HG03064 (cell line): ENCODE results near the gene SMPD3.

Experiments used
- ATAC-seq: cut with Tn5 transposase; IDR thresholded peaks from one replicate; pipeline ENCODE4 v1.9.1; 2021; ENCODE audit warnings: low read depth; ENCODE audit not compliant: unreplicated experiment

The SMPD3 gene

DNA sequence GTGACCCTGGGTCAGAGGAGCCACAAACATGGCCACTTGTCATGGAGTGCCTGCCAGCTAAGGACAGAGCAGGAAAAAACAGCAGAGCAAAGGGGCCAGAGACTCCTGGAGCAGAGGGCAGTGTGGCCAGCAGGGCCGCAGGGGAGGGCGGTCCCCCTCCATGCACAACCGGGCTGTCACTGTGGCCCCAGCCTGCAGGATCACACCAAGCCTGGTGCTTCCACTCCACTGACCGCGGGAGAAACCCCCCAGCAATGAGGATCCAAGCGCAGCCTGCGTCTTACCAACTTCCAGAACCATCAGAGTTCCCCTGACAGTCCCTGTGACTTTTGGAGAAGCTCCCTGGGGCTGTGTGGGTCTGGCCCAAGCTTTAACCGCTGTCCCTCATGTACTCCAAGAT lies 75.5 kb downstream of the SMPD3 start:
- no peak for ATAC-seq

DNA sequence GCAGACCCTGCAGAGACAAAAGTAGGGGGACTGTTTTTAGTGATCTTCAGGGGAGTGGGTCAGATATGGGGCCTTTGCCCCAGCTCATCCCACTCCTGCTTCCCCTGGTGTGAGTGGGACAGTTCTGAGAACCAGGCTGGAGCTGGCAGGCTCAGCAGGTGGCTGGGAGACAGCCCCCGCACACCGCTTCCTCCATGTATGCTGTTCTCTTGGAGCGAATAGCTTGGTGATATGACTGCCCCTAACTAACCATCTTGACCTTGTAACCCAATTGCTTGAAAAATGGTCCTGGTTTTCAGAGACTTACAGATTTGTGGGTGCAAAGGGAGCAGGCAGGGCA lies 76.0 kb downstream of the SMPD3 start:
- ATAC-seq, result no peak

DNA sequence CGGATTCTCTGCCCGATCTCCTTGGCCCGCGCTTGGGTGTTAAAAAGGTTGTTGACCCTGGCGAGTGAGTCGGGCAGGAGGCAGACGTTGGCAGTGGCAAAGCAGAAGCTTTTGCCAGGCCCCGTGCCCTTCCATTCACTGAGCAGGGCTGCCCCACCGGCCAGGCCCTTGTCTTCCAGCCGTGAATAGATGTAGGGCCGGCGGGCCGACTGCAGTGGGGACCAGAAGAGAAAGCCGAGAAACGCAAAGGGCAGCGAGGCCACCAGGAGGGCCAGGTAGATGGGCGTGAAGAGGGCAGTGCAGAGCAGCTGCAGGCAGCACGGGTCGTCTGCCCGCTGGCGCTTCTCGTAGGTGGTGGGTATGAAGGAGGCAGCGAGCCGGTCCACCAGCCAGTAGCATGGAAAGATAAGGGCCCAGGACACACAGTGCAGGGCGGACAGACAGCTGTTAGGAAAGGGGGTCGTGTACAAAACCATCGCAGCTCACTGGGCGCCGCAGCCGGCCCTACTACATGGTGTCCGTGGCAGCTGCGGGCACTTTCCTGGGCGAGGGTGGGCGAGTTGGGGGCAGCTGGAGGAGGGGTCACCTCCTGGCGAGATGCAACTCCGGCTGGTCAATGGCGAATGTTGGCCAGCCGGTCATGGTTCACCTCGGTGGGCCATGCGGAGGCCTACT lies 76.5 kb downstream of the SMPD3 start:
- no peak for ATAC-seq

DNA sequence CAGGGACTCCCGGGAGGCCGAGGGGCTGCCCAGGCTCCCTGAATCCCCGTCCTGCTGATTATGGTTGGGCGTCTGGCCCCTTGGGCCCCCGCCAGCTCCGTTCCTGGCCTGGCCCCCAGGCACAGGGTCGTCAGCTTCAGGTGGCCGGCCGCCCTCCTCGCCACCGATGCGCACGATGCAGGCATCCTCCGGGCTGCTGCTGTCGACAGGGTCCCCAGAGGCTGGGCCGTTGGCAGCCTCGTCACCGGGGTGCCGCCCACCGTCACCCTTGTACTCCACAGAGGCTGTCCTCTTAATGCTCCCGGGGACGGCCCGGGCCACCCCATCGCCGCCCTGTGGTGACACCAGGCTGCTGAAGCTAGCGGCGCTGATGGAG lies 77.0 kb downstream of the SMPD3 start:
- ATAC-seq, result no peak

DNA sequence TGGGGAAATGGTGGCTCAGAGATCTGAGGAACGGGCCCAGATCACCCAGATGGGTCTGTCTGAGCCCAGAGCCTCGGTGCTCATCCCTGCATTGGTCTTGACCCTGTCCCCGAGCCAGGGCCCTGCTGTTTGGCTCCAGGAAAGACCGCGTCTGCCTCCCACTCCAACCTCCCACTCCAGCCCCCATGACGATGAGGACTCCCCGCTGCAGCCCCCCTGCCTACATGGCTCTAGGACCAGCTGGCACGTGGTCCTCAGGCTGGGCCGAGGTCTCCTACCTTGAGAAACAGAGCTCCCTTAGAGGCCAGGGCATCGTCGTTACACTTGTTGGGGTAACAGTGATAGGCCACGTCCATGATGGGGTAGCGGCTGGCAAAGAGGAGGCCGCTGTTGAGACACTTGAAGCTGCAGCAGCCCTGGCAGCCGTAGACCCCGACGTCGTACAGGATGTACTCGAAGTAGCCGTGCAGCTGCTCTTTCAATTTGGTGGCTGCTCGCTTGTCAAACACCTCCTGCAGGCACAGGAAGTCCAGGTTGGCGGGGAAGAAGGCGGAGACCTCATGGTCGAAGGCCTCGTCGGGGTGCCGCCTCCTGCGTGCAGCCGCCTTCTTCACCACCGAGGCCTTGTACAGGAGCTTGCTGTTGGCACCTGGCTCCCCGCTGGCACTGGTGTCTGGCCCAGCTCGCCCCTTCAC lies 77.6 kb downstream of the SMPD3 start:
- ATAC-seq, result no peak

DNA sequence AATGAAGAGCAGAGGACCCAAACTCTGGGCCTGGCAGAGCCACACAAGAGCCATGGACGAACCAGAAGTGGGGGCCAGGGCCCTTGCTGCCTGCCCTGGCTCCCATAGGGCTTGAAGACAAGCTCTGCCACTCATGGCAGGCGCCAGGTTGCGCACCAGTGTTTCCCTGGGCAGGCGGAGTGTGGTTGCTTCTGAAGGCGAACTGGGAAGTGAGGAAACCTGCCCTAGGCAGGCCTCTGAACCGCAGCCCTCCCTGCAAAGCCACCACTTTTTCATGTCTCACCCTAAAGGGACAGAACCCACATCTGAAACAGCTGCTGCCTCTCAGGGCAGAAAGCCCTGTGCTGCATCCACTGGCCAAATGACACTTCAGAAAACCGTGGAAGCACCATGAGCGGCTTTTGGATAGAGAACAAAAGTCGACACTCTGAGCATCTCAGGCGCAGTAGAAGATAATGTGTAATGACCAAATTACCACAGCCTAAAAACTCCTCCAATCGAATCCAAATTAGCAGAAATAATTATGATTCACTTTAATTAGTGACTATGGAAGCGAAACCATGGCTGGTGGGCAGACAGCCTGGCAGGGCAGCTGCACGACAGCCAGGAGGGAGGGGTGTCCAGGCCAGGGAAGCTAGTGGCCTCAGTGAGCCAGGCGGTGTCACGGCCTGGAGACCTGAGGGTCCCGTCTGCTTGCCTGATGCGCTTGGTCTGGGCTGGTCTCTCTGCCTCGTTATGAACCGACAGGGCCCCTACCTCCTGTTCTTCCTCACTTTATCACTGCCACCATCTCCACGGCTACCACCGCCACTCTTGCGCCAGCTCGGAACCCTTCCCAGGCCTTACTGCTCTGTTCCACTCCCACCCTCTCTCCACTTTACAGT lies 78.4 kb downstream of the SMPD3 start:
- no peak for ATAC-seq

DNA sequence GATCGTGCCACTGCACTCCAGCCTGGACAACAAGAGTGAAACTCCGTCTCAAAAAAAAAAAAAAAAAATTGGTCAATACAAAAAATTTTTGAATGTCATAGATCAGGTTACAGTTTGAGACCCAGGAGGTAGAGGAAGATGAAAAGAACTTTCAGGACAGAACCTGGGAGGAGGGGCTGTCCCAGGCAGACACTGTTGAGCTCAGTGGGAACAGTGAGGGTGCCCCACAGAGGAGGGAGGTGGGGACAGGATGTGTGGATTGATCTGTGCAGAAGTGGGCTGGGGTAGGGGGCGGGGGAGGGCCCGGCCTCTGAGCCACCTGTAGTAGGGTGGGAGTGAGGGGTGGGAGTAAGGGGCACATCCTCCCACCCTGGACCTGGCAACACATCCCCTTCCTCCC lies 79.1 kb downstream of the SMPD3 start:
- no peak for ATAC-seq

DNA sequence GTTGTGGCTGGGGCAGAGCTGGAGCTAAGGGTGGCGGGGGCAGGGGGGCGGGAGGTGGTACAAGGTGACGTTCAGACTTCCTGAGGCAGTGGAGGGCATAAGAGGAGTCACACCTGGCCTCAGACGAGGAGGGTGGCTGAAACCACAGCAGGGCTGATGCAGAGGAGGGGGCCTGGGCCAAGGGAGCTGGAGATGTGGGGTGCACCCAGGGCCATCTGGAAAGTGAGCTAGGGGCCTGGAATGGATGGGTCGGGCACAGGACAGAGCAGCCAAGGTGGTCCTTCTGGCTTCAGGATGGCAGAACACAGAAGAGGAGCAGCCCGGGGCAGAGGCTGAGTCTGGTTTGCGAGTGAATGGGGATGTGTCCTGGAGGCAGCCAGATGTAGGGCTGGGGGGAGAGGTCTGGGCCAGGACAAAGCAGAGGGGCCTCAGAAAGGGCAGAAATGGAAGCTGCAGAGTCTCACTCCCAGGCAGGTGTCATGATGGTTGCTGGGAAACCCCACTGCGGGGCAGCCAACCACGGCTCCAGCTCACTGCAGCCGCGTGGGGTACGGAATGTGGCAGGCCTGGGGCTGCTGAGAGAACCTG lies 79.9 kb downstream of the SMPD3 start:
- no peak for ATAC-seq

DNA sequence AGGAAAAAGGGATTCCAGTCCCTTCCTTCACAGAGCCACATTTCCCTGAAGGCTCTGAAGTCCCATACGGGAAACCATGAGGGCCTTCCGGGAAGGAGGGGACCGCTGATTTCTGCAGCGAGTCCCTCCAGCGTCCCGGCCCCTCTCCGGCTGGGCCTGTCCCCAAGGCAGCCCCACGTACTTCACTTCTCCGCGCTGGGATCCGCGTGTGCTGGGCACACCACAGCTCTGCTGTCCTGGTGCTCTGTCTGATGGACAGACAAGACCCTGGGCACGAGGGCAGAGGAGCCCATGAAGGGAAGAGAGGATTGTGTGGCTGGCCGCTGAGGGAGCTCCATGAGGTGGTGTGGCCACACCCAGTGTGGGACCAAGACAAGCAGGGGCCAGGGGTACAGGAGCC lies 80.4 kb downstream of the SMPD3 start:
- no peak for ATAC-seq

DNA sequence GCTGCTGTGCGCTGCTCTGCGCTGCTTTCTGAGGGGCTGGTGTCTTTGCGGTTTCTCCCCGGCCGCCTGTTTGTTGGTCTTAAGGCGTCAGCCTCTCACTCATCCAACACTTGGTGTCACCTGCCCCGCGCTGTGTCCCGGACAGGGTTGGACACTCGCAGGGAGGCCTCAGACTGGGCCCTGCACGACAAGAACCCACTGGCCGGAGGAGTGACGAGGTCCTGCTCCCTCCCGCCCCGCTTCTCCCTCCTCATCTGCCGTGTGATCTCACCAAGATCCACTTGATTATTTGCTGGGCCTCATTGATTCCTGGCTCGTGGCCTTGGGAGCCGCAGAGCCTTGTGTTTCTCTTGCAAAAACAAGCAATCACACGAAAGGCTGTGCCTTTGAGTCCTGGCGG lies 80.9 kb downstream of the SMPD3 start:
- ATAC-seq, result no peak

DNA sequence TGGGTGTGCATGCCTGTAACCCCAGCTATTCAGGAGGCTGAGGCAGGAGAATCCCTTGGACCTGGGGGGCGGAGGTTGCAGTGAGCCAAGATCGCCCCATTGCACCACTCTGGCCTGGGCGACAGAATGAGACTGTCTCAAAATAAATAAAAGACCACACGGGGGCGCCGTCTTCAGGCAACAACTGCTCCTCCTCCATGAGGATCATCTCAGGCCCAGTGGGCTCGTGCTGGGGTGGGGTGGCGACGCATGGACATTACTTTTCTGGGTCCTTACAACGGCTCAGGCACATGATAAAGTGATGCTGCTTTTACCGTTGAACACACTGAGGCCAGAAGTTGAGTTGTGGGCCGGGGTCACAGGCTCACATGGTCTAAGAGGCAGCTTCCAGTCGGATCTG lies 81.3 kb downstream of the SMPD3 start:
- ATAC-seq, result no peak

DNA sequence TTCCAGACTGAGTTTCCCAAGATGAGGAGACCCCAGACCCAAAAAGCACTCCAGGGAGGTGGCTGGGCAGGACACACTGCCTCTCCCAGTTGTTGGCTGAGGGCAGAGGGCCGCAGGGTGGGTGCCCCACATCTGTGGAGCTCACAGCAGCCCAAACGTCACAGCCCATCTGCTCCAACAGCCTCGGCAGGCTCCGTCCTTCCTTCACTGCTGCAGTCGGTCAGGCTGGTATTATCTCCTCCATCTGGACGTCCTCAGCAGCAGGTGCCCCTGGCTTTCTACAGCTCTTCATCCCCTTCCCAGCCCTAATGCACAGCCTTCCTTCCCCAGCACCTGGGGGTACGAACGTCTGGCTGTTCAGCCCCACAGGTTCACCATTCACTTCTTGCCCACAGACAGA lies 82.2 kb downstream of the SMPD3 start:
- ATAC-seq, result no peak

DNA sequence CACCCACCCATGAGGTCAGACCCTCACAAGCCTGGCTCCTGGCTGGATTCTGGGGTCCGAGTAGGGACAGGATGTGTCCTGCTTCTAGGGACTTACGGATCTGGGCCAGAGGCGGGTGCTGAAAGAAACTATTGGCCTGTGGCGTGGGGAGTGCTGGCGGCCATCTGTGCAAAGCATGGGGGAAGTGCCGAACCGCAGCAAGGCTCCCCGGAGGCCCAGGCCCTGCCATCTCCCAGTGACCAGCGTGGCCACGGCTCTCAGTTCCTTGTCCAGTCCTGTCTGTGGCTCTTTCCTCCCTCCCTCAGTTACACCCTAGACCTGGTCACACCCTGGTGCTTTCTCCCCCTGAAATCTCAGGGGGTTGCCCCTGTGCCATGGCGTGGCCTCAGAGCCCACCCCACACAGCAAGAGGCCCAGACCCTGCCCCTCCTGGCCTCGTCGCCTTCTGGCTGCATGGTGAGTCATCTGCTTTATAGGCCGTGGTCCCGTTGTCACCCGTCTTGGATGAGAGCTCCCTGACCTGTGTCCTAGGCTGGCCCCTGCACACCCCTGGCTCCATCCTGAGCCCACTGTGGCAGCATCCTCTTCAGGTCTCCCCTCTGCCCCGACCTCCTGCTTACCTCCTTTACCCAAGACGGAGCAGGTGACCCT lies 83.0 kb downstream of the SMPD3 start:
- no peak for ATAC-seq

DNA sequence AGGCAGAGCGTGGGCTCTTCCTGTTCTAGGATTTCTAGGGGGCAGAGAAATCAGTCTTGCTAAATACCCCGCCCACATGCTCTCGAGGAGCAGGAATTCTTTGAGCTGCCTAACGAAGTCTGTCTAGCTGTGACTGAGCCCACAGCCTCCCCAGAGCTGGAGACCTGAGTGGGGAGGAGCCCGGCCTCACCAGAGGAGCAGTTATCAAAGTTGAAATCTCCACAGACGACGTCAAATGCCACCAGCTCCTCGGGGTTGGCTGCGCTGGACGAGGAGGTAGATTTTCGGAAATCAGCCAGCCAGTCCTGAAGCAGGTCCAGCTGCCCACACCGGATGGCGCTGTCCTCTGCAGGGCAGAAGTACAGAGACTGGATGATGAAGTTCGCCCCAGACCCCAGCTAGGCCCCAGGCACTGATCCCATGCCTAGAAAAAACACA lies 83.7 kb downstream of the SMPD3 start:
- ATAC-seq, result no peak

DNA sequence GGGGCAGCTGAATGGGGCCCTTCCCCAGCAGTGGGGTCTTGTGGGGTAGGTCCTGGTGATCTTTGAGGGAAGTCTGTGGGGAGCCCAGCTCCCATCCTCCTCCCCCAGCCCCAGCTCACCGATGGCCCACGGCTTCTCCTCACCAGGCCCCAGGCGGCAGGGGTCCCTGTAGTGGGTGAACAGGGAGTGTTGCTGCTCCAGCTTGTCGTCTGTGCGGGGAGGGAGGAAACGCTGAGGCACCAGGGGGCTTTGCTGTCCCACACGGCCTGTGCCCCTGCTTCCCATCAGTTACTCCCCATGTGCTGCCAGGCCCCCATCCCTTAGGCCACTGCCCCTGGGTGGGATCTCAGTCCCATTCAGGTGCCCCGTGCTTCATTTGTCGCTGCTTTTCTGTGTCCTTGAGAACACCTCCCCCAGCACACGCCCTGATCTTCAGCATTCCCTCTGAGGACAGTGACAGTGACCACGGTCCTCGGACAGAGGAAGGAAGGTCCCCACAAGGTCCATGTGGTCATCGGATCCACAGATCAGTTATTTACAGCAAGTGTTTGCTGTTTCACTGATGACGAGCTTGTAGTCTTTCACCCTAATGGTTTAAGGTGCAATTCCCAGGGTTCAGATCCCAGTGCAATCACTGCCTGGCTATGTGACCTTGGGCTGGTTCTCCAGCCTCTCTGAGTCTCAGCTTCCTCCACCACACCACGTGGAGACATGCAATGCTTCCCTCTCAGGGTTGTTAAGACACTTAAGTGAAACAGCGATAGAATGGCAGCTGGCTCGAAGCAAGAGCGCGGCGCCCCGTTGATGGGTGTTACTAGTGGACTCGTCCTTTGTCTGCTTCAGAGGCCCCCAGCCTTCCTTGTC lies 84.4 kb downstream of the SMPD3 start:
- no peak for ATAC-seq

DNA sequence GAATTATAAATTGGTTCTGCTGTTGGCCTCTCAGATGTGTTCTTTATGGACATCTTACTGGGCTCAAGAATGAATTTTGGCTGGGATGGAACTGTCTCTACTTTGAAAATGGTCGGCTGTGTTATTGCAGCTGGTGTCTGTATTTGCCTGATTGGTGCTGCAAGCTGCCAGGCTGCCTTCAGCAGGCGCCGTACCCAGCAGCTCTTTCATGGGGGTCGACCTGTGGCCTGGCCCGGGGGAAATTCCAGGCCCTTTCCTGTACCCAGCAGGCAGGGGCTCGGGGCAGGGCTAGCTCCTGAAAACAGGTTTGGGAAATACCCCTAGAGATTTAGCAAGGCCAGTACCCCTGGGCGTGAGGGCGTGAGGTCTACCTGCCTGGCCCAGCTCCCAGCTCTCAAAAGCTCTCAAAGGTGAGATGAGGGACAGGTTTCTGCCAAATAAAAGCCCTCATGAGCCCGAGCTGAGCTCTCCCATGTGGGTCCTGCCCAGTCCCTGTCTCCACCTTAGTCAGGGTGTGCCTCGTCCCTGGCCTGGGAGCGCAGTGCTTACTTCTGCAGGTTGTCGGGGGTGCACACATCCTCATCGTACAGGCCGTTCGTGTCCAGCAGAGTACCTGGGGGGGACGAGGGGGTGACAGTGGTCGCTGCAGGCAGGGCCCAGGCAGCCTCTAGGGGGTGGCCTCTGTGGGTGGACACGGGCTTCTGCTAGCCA lies 85.2 kb downstream of the SMPD3 start:
- no peak for ATAC-seq

DNA sequence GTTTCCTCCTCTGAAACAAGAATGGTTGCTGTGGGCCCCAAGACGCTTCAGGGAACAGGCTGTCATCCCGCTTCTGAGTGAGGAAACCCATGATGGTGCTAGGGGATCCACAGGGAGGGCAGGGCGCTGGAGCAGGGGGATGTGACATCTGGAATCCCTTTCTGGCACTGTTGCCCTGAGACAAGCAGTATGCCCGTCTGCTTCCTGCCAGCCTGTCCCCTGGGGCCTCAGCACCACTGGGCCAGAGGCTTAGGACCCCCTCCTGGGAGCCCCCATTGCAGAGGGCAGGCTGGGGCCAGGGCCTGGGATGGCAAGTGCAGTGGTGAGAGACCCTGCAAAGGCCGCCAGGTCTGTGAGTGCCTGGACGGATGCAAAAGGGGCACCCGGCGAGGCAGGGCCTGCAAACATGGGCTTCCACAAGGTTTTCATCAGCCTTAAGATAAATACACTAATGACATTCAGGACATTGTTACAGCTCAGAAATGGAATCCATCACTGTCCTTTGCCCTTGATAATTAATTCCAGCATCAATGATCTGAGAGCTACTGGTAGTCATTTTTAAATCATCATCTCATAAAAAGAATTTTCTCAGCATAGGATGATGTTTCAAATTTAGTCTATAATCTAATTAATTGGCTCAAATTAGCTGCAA lies 85.9 kb downstream of the SMPD3 start:
- ATAC-seq, result no peak

DNA sequence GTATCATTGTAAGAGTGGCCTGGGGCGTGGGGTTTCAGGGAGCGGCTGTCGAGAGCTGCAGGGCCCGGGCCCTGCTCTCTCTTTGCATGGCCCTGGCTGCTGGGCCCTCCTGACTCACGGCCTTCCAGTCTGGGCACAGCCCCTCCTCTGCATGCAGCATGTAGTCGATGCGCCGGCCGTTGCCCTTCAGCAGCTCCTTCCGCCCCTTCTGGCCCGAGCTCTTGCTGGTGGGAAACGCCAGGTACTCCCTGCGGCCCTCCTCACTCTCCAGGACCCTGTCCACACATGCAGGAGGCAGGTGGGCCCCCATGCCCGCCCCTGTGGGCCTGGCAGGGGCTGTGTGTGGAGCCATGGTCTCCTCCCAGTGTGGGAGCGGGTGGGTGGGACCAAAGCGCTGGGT lies 86.8 kb downstream of the SMPD3 start:
- no peak for ATAC-seq

DNA sequence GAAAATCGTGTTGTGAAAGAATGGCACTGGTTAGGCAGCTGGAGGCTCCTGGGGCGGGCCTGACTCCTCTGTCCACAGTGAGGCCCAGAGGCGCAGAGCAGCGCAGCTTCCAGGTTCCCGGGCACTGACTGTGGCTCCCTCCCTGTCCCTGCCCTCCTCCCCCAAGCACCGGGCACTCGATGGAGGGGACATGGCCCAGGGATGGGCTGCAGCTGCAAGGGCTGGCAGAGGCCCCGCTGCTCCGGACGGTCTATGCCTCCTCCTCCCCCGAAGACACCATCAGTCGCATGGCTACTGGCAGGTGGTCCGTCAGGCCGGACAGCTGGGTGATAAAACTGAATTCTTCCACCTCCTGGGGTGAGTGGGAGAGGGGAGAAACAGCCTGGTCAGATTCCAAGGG lies 87.4 kb downstream of the SMPD3 start:
- no peak for ATAC-seq
